Measurements from ENCODE around the gene ZNF853.

DNA sequence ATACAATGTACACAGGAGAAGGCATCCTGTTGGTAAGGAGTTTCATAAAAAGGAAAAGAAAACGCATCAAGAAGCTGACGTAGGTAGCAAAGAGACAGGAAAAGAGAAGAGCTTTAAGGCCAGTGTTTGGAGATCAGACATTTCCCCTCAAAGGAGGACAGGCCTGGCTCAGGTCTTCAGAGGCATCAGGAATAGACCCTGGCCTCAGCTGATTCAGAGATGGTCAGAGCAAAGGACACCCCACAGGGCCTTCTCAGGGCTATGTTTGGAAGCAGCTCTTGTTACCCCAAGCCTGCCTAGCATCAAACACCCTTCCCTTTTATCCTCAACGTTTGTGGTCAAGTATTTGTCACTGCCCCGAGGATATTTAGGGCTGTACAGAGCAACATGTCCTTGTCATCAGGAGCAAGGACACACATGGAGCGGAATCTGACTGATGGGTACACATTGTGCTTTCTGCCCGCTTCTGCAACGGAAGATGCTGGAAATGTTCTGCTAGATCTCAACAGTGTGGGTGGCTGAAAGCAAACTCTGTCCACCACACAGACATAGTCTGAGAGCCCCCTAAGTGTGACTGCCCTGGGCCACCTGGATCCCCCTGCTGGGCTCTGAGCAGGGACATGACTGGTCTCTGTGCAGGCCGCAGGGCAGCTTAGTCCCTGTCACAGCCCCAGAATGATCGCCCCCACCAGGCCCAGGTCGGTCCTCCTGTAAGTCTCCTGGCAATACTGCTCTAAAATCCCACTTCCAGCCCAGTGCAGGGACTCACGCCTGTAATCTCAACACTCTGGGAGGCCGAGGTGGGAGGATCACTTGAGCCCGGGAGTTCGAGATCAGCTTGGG lies 39.2 kb upstream of the ZNF853 start:
- TF ChIP-seq CTCF (IDR thresholded peaks at IDR 0.05; ENCODE audit: insufficient read depth, low read length): no peak
- TF ChIP-seq REST (IDR thresholded peaks at IDR 0.05; ENCODE audit: insufficient replicate concordance, low read depth): no peak
- TF ChIP-seq POLR2AphosphoS5 (IDR thresholded peaks at IDR 0.05; ENCODE audit: low read depth): no peak
